Smooth muscle cell (in vitro differentiated cells): ENCODE results near the gene ITPR2. TPM values are rescaled to one million over a fixed set of nuclear protein-coding genes. Genes with fewer than 3 reads are reported as not detected.

Experiments
- DNase-seq: peaks from one replicate; lab custom pipeline; 2025; ENCODE audit not compliant: unreplicated experiment; lab: John Stamatoyannopoulos, UW
- H2AFZ ChIP-seq: fragments of 200-600 bp; sonication (generic); 2 replicates; pipeline ENCODE4 v1.6.0; 2016; ENCODE audit warnings: antibody characterized with exemption, low read depth, mild to moderate bottlenecking
- H3F3A ChIP-seq: fragments of 200-600 bp; sonication (generic); 2 replicates; pipeline ENCODE4 v1.6.0; 2017; ENCODE audit warnings: antibody characterized with exemption, low read depth
- H3K27ac ChIP-seq: fragments of 200-600 bp; sonication (generic); 2 replicates; pipeline ENCODE4 v1.5.1; 2016; ENCODE audit warnings: low read depth, mild to moderate bottlenecking
- H3K27me3 ChIP-seq: fragments of 200-600 bp; sonication (generic); 2 replicates; pipeline ENCODE4 v1.6.1; 2016; ENCODE audit warnings: low read depth, mild to moderate bottlenecking
- H3K36me3 ChIP-seq: fragments of 200-600 bp; sonication (generic); 2 replicates; pipeline ENCODE4 v1.5.1; 2016; ENCODE audit warnings: low read depth
- H3K4me1 ChIP-seq: fragments of 200-600 bp; sonication (generic); 2 replicates; pipeline ENCODE4 v1.5.1; 2016; ENCODE audit warnings: low read depth
- H3K4me2 ChIP-seq: fragments of 200-600 bp; sonication (generic); 2 replicates; pipeline ENCODE4 v1.6.0; 2016; ENCODE audit warnings: mild to moderate bottlenecking
- H3K4me3 ChIP-seq: fragments of 200-600 bp; sonication (generic); 2 replicates; pipeline ENCODE4 v1.5.1; 2016; ENCODE audit warnings: mild to moderate bottlenecking
- H3K79me2 ChIP-seq: fragments of 200-600 bp; sonication (generic); 2 replicates; pipeline ENCODE4 v1.6.0; 2016; ENCODE audit warnings: low read depth, mild to moderate bottlenecking
- H3K9ac ChIP-seq: fragments of 200-600 bp; sonication (generic); 2 replicates; pipeline ENCODE4 v1.6.0; 2016; ENCODE audit warnings: low read depth
- H3K9me3 ChIP-seq: fragments of 200-600 bp; sonication (generic); replicated peaks from 2 replicates; pipeline ENCODE4 v1.5.1; 2016; ENCODE audit warnings: low read depth
- H4K20me1 ChIP-seq: fragments of 200-600 bp; sonication (generic); 2 replicates; pipeline ENCODE4 v1.6.0; 2016; ENCODE audit warnings: low read depth
- CTCF ChIP-seq: fragments of 200-600 bp; sonication (generic); IDR thresholded peaks from 2 replicates; pipeline ENCODE4 v1.5.1; 2017; ENCODE audit warnings: borderline replicate concordance, mild to moderate bottlenecking, antibody characterized with exemption; ENCODE audit not compliant: insufficient read depth, poor library complexity, severe bottlenecking
- WGBS: methylation state at CpG from one replicate; pipeline ENCODE4 v1.1.7; 2016; ENCODE audit warnings: low lambda C conversion rate; 5-methylcytosine and 5-hydroxymethylcytosine counted together
- polyA plus RNA-seq: library from polyadenylated mRNA; unstranded; fragments of >200 nt; fragmentation: Nextera tagmentation; extraction: Ambion mirVana; gene quantifications from 2 replicates; pipeline ENCODE4 v1.2.1, GENCODE V29; 2016
- total RNA-seq: library from RNA; depleted of rRNA; stranded (reverse); fragments of >200 nt; gene quantifications from 2 replicates; pipeline ENCODE4 v1.2.3, GENCODE V29; 2014

ITPR2 gene
- total and polyA plus RNA-seq, 2 experiments from 2014 or later, result 6.8 to 17.4 TPM

DNA sequence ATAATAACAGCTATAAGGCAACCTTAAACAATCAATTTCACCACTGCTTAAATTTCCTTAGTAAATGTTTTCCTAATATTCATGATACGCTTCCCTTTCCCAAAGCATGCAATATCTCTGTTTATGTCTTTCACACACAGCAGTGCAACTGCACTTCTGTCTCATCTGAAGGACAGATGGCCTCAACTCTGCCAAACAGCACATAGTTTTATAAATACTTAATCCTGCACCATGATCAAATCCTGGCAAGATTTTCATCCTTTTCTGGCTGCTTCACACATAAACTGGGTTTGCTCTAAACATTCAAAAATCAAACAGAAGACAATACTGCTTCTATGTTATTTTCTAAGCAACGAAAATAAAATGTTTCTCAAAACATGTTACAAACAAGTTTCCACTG is 266.3 kb downstream of the ITPR2 start:
- no peak overlapping the region for H3K27ac ChIP-seq
- no peak overlapping the region for H2AFZ ChIP-seq
- no peaks in the 10 kb centered on the region for H3K36me3 ChIP-seq
- no peak overlapping the region for H3K4me2 ChIP-seq
- WGBS, result 81% methylated on average over 2 of the region's 2 CpGs
- H3K4me3 ChIP-seq, result no peak overlapping the region
- H3K9me3 ChIP-seq, result no peaks in the 10 kb centered on the region
- no peaks in the 10 kb centered on the region for H4K20me1 ChIP-seq
- TF ChIP-seq CTCF, result no peak
- no peak overlapping the region for H3K9ac ChIP-seq
- H3F3A ChIP-seq, result no peaks in the 10 kb centered on the region
- H3K27me3 ChIP-seq, result no peaks in the 10 kb centered on the region
- DNase-seq, result no peak
- H3K4me1 ChIP-seq, result no peaks in the 10 kb centered on the region
- H3K79me2 ChIP-seq, result no peaks in the 10 kb centered on the region

- H3K36me3 ChIP-seq, result no peaks in the 10 kb centered on the region
- no peak overlapping the region for H3K9ac ChIP-seq
- no peaks in the 10 kb centered on the region for H3F3A ChIP-seq
- H3K27me3 ChIP-seq, result no peaks in the 10 kb centered on the region
- H3K27ac ChIP-seq, result no peak overlapping the region
- no peaks in the 10 kb centered on the region for H3K4me1 ChIP-seq
- TF ChIP-seq CTCF, result no peak
- no peak for DNase-seq
- H3K79me2 ChIP-seq, result no peaks in the 10 kb centered on the region
- H4K20me1 ChIP-seq, result no peaks in the 10 kb centered on the region
- no peak overlapping the region for H2AFZ ChIP-seq
- no peak overlapping the region for H3K4me2 ChIP-seq
- H3K9me3 ChIP-seq, result no peaks in the 10 kb centered on the region
- no peak overlapping the region for H3K4me3 ChIP-seq
Observed at GRCh38 chr12:26566186-26566585, 266.8 kb downstream of the ITPR2 start.

DNA sequence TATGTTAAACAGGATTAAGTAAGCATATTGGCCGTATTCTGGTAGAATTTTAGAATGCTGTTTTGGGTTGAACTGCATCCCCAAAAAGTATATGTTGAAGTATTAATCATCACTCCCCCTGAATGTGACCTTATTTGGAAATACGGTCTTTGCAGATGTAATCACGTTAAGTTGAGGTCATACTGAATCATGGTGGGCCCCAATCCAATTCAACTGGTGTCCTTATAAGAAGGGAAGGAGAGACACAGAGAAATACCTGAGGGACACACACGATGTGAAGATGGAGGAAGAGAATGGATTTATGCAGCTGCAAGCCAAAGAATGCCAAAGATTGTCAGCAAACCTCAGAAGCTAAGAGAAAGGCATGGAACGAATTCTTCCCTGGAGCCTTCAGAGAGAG is 268.6 kb downstream of the ITPR2 start:
- no peaks in the 10 kb centered on the region for H4K20me1 ChIP-seq
- H2AFZ ChIP-seq, result no peak overlapping the region
- H3K36me3 ChIP-seq, result no peaks in the 10 kb centered on the region
- no peaks in the 10 kb centered on the region for H3K27me3 ChIP-seq
- H3K4me2 ChIP-seq, result no peak overlapping the region
- no peaks in the 10 kb centered on the region for H3K9me3 ChIP-seq
- DNase-seq, result no peak
- no peak overlapping the region for H3K4me3 ChIP-seq
- no peak overlapping the region for H3K9ac ChIP-seq
- H3F3A ChIP-seq, result no peaks in the 10 kb centered on the region
- 72% methylated on average over 5 of the region's 5 CpGs for WGBS
- H3K27ac ChIP-seq, result no peak overlapping the region
- H3K4me1 ChIP-seq, result no peaks in the 10 kb centered on the region
- TF ChIP-seq CTCF, result no peak
- no peaks in the 10 kb centered on the region for H3K79me2 ChIP-seq

DNA sequence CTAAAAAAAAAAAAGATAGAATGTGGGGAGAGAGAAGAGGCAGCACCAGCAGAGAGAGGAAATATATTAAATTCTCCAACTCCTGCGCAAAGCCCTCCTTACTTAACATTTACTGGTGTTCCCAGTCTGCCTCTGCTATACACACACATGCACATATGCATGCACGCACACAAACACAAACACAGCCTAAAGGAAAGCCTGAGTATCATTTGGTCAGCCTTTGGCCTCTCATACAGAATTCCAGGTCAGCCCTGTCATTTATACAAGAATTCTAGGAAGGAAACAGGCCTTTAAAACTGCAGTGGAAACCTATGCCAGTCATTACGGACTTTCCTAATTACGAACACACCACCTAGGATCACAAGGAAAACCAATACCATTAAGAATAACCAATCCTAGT is 269.4 kb downstream of the ITPR2 start:
- WGBS, result 92% methylated on average over 4 of the region's 4 CpGs
- no peaks in the 10 kb centered on the region for H3F3A ChIP-seq

More for the DNA sequence above, 269.4 kb downstream of the ITPR2 start:
- H3K9ac ChIP-seq, result no peak overlapping the region
- TF ChIP-seq CTCF, result no peak
- no peaks in the 10 kb centered on the region for H3K36me3 ChIP-seq
- H3K4me3 ChIP-seq, result no peak overlapping the region
- no peaks in the 10 kb centered on the region for H3K79me2 ChIP-seq
- no peaks in the 10 kb centered on the region for H3K9me3 ChIP-seq
- DNase-seq, result no peak
- H3K4me2 ChIP-seq, result no peak overlapping the region
- H2AFZ ChIP-seq, result no peak overlapping the region
- no peaks in the 10 kb centered on the region for H4K20me1 ChIP-seq
- no peaks in the 10 kb centered on the region for H3K27me3 ChIP-seq
- H3K27ac ChIP-seq, result no peak overlapping the region
- H3K4me1 ChIP-seq, result no peaks in the 10 kb centered on the region
